ENCODE measurements around the gene WDR74. TPM values are rescaled to one million over a fixed set of nuclear protein-coding genes. Genes with fewer than 3 reads are reported as not detected.

WDR74 gene
- total and polyA plus RNA-seq, 9 of the 15 experiments (the other 6 are each of a cell fraction or from before 2014, with no cell fraction given), result 32.7 to 210 (median 114) TPM

GRCh38 chr11:62832336-62833234 lies 6.8 kb downstream of the WDR74 start, which contains the start of gene TEX54 (continued):
- TF ChIP-seq ZNF444 (CRISPR knock-in tag; IDR thresholded peaks at IDR 0.05), result no peak
- no peak for TF ChIP-seq ZNF592 (IDR thresholded peaks at IDR 0.05)
- TF ChIP-seq MBD1 (CRISPR knock-in tag; IDR thresholded peaks at IDR 0.05), result no peak
- no peak for TF ChIP-seq PATZ1 (CRISPR knock-in tag; IDR thresholded peaks at IDR 0.05; ENCODE audit: borderline replicate concordance)
- 0 out of 2 replicates have a peak, but pooled peaks have one; percentile 12 for TF ChIP-seq FOSL1 (tag; conservative IDR thresholded peaks at IDR 0.05)
- TF ChIP-seq SMARCB1 (IDR thresholded peaks at IDR 0.05; ENCODE audit: insufficient read length, low read depth), result no peak
- no peak for TF ChIP-seq ZBTB12 (CRISPR knock-in tag; IDR thresholded peaks at IDR 0.05)
- TF ChIP-seq PCBP1 (IDR thresholded peaks at IDR 0.05; ENCODE audit: low read depth, low read length, poor library complexity, severe bottlenecking), result no peak
- no peak for TF ChIP-seq PTRF (tag; IDR thresholded peaks at IDR 0.05)
- no peak for TF ChIP-seq ZC3H8 (IDR thresholded peaks at IDR 0.05)
- no peak for TF ChIP-seq ZNF12 (CRISPR knock-in tag; IDR thresholded peaks at IDR 0.05)

Data from K562 (cell line).